ENCODE results near the gene ZWILCH.
"Not testable (repeated sequence)": the region's sequence is repeated elsewhere in the genome, so short reads cannot be mapped to it uniquely, and the experiment has no call there.

Gene ZWILCH

DNA sequence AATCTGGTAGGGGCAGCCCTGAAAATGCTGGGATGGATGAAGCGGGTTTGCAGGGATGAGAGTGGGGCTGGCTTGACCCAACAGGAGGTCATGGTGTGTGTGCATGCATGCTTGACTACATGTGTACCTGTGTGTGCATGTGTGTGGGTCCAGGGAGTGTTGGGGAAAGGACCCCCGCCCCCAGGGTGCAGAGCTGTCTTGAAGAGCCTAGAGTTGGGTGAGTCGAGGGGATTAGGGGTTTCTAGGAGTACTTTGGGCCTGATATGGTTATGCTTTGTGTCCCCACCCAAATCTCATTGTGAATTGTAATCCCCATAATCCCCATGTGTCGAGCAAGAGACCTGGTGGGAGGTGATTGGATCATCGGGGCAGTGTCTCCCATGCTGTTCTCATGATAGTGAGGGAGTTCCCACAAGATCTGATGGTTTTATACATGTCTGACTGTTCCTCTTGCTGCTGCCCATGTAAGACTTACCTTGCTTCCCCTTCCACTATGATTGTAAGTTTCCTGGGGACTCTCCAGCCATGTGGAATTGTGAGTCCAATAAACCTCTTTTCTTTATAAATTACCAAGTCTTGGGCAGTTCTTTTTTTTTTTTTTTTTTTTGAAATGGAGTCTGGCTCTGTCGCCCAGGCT is 65.8 kb downstream of the ZWILCH start:
- Mint-ChIP-seq H3K27me3 (ENCODE audit: low read depth) (no peaks in the 10 kb centered on the region), H3K4me3 (no peak overlapping the region), H3K4me1 (ENCODE audit: low read depth) (peaks cover 9% of the 10 kb centered on the region), H3K36me3 (ENCODE audit: low read depth) (no peaks in the 10 kb centered on the region), H3K9me3 (no peaks in the 10 kb centered on the region), H3K27ac (no peak overlapping the region)

DNA sequence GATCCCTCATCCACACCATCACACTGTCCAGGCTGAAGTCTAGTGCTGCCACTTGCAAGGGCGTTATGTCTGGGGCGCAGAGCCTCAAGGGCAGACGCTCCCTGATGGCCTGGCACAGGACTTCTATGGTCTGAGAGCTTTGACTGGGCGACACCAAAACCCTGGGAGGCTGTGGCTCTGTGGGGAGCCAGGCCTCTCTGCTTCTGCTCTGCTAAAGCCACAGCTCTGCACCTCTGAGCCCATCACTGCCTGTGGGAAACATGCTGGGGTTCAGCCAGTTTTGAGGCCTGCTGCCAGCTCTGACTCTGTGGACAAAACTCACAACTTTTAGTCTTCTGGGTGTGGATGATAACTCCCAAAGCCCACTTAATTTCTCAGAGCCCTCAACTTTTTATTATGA is 67.0 kb downstream of the ZWILCH start:
- Mint-ChIP-seq H3K27me3 (ENCODE audit: low read depth) (no peaks in the 10 kb centered on the region), H3K4me1 (ENCODE audit: low read depth) (peaks cover 2% of the 10 kb centered on the region), H3K36me3 (ENCODE audit: low read depth) (no peaks in the 10 kb centered on the region), H3K4me3 (no peak overlapping the region), H3K27ac (no peak overlapping the region), H3K9me3 (no peaks in the 10 kb centered on the region)

DNA sequence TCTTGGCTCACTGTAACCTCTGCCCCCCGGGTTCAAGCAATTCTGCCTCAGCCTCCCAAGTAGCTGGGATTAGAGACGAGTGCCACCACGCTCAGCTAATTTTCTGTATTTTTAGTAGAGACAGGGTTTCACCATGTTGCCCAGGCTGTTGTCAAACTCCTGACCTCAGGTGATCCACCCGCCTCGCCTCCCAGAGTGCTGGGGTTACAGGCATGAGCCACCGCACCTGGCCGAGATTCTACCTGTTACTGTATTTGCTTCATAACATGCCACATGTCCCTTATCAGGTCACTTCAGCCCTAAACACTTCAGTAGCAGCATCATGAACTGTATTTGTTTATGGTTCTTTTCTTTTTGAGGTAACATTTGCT is 68.2 kb downstream of the ZWILCH start:
- peaks cover 2% of the 10 kb centered on the region for H3K4me1 Mint-ChIP-seq (ENCODE audit: low read depth)
- no peak overlapping the region for H3K27ac Mint-ChIP-seq
- H3K27me3 Mint-ChIP-seq (ENCODE audit: low read depth) = no peaks in the 10 kb centered on the region
- H3K36me3 Mint-ChIP-seq (ENCODE audit: low read depth) = no peaks in the 10 kb centered on the region
- no peaks in the 10 kb centered on the region for H3K9me3 Mint-ChIP-seq
- no peak overlapping the region for H3K4me3 Mint-ChIP-seq

DNA sequence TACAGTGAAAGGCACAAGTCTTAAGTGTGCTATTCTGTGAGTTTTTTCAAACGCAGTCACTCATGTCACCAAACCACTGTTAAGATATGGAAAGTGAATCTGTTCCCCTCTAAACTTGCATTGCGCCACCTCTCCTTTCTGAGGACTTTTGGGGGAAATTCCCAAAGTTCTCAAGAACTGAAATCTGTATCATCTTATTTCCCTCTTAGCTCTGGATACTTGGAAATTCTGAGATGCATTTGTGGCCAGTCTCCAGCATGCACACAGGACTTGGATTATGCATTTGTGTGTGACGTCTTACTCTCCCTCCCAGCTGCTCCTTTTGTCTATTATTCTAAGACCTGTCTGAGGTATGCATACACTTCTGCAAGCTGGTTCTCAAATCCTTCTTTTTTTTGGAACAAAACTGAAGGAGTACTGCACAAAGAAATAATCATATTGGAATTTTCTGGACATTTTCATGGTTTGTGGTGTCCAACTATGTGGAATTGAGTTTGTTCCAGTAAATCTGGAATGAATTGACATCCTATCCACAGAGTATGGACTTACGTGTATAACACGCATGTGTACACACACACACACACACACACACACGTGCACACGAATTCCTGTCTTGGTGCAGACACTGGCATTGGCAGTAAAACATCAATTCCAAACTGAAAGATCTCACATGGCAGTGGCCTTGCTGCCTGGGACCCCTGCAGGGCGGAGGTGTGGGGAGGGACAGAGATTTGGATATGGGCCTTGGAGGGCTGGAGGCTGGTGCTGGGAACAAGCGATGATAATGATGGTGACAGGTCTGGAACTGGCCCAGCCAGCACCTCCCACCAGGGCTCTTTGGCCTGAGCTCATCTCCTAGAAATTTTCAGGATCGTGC is 68.8 kb downstream of the ZWILCH start:
- Mint-ChIP-seq H3K4me3 (no peak overlapping the region), H3K27ac (no peak overlapping the region), H3K36me3 (ENCODE audit: low read depth) (no peaks in the 10 kb centered on the region), H3K4me1 (ENCODE audit: low read depth) (peaks cover 4% of the 10 kb centered on the region), H3K27me3 (ENCODE audit: low read depth) (no peaks in the 10 kb centered on the region), H3K9me3 (no peaks in the 10 kb centered on the region)

DNA sequence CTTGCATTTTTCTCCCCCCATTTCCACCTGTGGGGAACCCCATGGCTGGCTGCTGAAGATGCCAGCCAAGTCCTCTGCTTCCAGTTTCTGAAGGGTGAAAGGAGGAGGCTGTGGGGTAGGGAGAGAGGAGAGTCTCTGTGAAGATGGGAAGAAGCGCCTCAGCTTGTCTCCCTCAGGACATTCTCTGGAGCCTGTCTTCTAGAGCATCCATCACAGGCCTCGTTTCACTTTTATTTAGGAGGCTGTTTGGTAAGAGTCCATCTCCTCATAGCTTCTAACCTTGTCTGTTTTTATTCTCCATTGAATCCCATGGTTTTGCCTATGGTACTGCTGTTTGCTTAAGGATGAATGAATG is 69.4 kb downstream of the ZWILCH start:
- Mint-ChIP-seq H3K4me1 (ENCODE audit: low read depth) (peaks cover 4% of the 10 kb centered on the region), H3K36me3 (ENCODE audit: low read depth) (no peaks in the 10 kb centered on the region), H3K9me3 (no peaks in the 10 kb centered on the region), H3K27ac (no peak overlapping the region), H3K4me3 (no peak overlapping the region), H3K27me3 (ENCODE audit: low read depth) (no peaks in the 10 kb centered on the region)

DNA sequence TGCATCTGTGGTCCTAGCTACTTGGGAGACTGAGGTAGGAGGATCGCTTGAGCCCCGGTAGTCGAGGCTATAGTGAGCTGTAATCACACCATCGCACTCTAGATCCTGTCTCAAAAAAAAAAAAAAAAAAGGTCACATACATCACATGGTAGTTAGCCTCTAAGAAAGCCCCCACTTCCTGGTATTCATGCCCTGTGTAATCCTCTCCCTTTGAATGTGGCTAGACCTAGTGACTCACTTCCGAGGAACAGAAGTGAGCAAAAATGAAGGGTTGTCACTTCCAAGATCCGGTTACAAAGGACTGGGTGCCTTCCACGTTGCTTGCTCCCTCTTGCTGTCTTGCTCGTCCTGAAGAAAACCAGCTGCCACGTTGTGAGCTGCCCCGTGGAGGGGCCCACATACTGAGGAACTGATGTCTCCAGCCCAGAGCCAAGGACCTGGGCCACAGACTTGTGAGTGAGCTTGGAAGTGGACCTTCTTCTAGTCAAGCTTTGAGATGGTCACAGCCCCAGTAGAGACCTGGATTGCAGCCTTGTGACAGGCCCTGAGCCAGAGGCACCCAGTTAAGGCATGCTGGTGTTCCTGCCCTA is 73.3 kb downstream of the ZWILCH start:
- H3K4me1 Mint-ChIP-seq (ENCODE audit: low read depth) = peaks cover 4% of the 10 kb centered on the region
- no peak overlapping the region for H3K4me3 Mint-ChIP-seq
- H3K27me3 Mint-ChIP-seq (ENCODE audit: low read depth) = no peaks in the 10 kb centered on the region
- no peak overlapping the region for H3K27ac Mint-ChIP-seq
- H3K9me3 Mint-ChIP-seq = no peaks in the 10 kb centered on the region
- no peaks in the 10 kb centered on the region for H3K36me3 Mint-ChIP-seq (ENCODE audit: low read depth)

DNA sequence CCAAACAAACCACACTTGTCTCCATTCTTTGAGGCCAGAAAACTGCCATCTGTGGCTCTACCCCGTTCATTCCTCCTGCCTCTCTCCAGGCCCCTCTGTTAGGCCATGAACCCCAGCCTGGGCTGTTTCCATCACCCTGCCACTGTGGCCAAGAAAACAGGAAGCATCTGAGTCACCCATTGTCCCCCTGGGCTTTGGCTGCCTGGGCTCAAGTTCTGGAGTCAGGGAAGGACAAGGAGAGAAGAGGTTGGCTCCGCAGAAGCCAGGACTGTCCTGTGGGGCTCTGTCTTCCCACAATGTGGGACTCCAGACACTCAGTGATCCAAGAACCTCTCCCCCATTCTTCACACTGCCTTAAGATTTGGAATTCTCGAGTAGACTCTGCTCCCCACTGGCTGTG is 75.5 kb downstream of the ZWILCH start:
- peaks cover 4% of the 10 kb centered on the region for H3K4me1 Mint-ChIP-seq (ENCODE audit: low read depth)
- no peak overlapping the region for H3K4me3 Mint-ChIP-seq
- no peaks in the 10 kb centered on the region for H3K36me3 Mint-ChIP-seq (ENCODE audit: low read depth)
- no peaks in the 10 kb centered on the region for H3K9me3 Mint-ChIP-seq
- no peak overlapping the region for H3K27ac Mint-ChIP-seq
- peaks cover 3% of the 10 kb centered on the region for H3K27me3 Mint-ChIP-seq (ENCODE audit: low read depth)

DNA sequence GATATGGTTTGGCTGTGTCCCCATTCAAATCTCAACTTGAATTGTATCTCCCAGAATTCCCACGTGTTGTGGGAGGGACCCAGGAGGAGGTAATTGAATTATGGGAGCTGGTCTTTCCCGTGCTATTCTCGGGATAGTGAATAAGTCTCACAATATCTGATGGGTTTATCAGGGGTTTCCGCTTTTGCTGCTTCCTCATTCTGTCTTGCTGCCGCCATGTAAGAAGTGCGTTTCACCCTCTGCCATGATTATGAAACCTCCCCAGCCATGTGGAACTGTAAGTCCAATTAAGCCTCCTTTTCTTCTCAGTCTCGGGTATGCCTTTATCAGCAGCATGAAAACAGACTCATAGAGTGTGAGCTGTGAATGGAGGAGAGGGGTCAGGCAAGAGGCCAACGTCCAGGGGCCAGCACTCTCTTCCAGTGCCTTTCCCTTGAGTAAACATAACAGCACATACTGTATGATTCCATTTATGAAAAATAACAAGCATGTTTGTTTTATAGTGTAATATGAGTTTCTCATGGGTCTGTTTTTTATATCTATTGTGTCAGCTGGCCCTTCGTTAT is 76.9 kb downstream of the ZWILCH start:
- Mint-ChIP-seq H3K9me3 (no peaks in the 10 kb centered on the region), H3K27me3 (ENCODE audit: low read depth) (peaks cover 3% of the 10 kb centered on the region), H3K4me3 (no peak overlapping the region), H3K36me3 (ENCODE audit: low read depth) (no peaks in the 10 kb centered on the region), H3K27ac (no peak overlapping the region), H3K4me1 (ENCODE audit: low read depth) (peaks cover 4% of the 10 kb centered on the region)

DNA sequence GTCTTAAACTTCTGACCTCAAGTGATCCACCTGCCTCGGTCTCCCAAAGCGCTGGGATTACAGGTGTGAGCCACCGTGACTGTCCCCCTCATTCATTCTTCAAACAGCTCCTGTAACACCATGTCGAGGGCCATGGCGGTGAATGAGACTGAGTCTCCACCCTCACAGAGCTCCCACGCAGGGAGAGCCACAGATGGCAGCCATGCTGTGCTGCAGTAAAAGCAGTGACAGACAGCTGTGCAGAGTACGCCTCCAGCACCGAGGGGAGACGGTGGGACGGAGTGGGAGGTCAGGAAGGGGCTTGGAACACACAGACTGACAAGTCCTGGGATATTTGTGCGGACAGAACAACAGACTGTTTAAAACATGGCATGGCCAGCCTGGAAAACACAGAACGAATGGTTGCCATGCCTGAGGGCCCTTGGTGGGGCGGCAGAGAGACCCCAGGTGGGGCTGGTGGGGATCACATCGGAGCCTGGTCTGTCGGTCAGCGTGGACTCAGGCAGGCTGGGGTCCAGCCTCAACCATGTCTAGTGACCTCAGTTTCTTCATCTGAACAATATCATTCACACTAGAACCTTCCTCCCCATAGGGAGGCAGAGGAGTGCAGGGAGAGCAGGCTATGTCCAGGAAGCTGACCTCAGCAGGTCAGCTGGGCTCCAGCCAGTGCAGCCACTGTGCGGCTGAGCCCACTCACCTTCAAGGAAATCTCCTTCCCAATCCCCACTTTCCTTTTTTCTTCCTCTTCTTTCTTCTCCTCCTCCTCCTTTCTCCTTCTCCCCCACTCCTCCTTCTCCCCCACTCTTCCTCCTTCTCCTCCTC is 81.2 kb downstream of the ZWILCH start:
- Mint-ChIP-seq H3K27me3 (ENCODE audit: low read depth) (peaks cover 15% of the 10 kb centered on the region), H3K4me1 (ENCODE audit: low read depth) (no peaks in the 10 kb centered on the region), H3K4me3 (no peak overlapping the region), H3K36me3 (ENCODE audit: low read depth) (no peaks in the 10 kb centered on the region), H3K27ac (no peak overlapping the region), H3K9me3 (no peaks in the 10 kb centered on the region)

DNA sequence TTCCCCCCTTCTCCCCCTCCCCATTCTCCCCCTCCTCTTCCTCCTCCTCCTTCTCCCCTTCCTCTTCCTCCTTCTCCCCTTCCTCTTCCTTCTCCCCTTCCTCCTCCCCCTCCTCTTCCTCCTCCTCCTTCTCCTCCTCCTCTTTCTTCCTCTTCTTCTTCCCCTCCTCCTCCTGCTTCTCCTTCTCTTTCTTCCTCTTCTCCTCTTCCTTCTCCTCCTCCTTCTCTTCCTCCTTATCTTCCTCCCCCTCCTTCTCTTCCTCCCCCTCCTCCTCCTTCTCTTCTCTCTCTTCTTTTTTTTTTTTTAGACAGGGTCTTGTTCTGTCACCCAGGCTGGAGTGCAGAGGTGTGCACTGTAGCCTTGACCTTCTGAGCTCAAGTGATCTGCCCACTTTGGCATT is 81.9 kb downstream of the ZWILCH start:
- Mint-ChIP-seq H3K27ac (no peak overlapping the region), H3K4me1 (ENCODE audit: low read depth) (no peaks in the 10 kb centered on the region), H3K9me3 (no peaks in the 10 kb centered on the region), H3K4me3 (no peak overlapping the region), H3K36me3 (ENCODE audit: low read depth) (no peaks in the 10 kb centered on the region), H3K27me3 (ENCODE audit: low read depth) (peaks cover 15% of the 10 kb centered on the region)

DNA sequence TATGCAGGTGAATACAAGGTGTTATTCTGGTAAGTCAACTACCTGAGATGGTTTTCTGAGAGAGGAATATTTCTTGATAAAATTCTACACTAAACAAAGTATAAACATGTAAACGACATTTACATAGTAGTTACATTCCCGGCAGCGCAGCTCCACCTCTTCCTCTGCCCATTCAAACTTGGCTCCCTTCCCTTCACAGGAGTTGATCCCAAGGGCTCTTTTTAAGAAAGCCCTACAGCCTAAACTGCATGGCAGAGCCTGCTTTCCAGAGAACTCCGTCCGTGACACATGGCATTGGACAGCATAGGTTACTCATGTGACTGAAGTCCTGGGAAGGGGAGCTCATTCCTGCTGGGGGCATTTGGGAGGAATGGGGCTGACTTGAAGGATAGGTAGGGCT is 82.6 kb downstream of the ZWILCH start:
- no peaks in the 10 kb centered on the region for H3K9me3 Mint-ChIP-seq
- no peaks in the 10 kb centered on the region for H3K4me1 Mint-ChIP-seq (ENCODE audit: low read depth)
- no peak overlapping the region for H3K27ac Mint-ChIP-seq
- H3K4me3 Mint-ChIP-seq = no peak overlapping the region
- no peaks in the 10 kb centered on the region for H3K36me3 Mint-ChIP-seq (ENCODE audit: low read depth)
- H3K27me3 Mint-ChIP-seq (ENCODE audit: low read depth) = peaks cover 17% of the 10 kb centered on the region

DNA sequence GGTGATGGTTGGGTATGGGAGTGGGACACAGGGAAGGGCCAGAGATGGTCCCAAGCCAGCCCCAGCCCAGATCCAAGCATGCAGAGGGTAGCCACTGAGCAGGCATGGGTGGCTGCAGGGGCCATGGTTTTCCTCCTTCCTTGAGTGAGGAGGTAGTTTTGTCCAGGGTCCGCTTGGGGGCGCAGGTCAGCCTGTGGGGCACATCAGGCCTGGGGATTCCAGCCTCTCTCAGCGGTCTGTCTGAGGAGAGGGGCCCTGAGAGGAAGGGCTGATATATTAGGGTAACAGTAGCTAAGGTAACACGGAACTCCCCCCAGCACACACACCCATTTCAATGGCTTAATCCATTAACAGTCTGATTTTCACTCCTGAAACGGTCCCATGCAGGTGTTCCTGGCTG is 83.4 kb downstream of the ZWILCH start:
- Mint-ChIP-seq H3K27ac (no peak overlapping the region), H3K4me3 (no peak overlapping the region), H3K36me3 (ENCODE audit: low read depth) (no peaks in the 10 kb centered on the region), H3K9me3 (no peaks in the 10 kb centered on the region), H3K4me1 (ENCODE audit: low read depth) (no peaks in the 10 kb centered on the region), H3K27me3 (ENCODE audit: low read depth) (peaks cover 19% of the 10 kb centered on the region)

DNA sequence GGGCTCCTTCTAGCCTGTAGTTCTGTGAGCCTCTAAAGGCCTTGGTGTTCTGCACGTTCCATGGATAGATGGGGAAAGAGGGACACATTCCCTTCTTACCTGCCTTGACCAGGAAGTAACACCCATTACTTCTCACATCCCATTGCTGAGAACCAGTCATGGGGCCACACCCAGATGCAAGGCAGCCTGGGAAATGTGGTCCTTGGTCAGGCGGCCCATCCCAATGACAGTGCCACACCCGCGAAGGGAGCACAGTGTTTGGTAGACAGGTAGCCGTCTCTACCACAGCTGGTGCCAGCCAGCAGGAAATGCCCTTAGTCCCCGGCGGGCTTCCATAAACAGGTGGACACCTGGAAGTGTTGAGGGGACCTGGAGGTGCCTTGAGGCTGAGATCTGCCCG is 83.8 kb downstream of the ZWILCH start:
- H3K4me3 Mint-ChIP-seq = no peak overlapping the region
- no peak overlapping the region for H3K27ac Mint-ChIP-seq
- no peaks in the 10 kb centered on the region for H3K4me1 Mint-ChIP-seq (ENCODE audit: low read depth)
- peaks cover 19% of the 10 kb centered on the region for H3K27me3 Mint-ChIP-seq (ENCODE audit: low read depth)
- no peaks in the 10 kb centered on the region for H3K9me3 Mint-ChIP-seq
- no peaks in the 10 kb centered on the region for H3K36me3 Mint-ChIP-seq (ENCODE audit: low read depth)

DNA sequence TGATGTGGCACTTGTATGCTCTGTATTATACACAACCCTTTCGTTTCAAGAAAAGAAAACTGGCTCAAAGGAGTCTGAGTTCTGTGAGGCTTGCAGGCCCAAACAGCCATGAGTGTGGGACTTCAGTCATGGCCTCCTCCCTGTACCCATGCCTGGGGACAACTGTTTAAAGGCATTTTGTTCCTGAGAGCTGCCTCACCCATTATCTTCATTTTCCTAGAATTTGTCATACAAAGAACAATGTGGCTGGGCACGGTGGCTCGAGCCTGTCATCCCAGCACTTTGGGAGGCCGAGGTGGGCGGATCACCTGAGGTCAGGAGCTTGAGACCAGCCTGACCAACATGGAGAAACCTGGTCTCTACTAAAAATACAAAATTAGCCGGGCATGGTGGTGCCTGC is 84.3 kb downstream of the ZWILCH start:
- not testable (repeated sequence) for H3K27ac Mint-ChIP-seq; H3K4me3 Mint-ChIP-seq; H3K36me3 Mint-ChIP-seq (ENCODE audit: low read depth); H3K4me1 Mint-ChIP-seq (ENCODE audit: low read depth); H3K9me3 Mint-ChIP-seq
- H3K27me3 Mint-ChIP-seq (ENCODE audit: low read depth) = peaks cover 17% of the 10 kb centered on the region
